ENCODE measurements around the gene FRRS1. TPM values are rescaled to one million over a fixed set of nuclear protein-coding genes. Genes with fewer than 3 reads are reported as not detected.

Gene FRRS1
- total and polyA plus RNA-seq, 7 donors: 0.34 to 4.1 (median 3.1) TPM

GRCh38 chr1:99670583-99670982 is 95.9 kb downstream of the FRRS1 start:
- 17 to 29% (median 27%) methylated on average over 1 of the region's 1 CpG for WGBS, 3 donors
- Histone ChIP-seq H3K4me3 (peak overlapping the region; percentile 35), H3K27ac (peak overlapping the region; percentile 86), H3K4me1 (peaks cover 88% of the 10 kb centered on the region), H3K9me3 (no peaks in the 10 kb centered on the region), H3K27me3 (ENCODE audit: insufficient read depth in 3 of 3, low read length in 2 of 3) (no peaks in the 10 kb centered on the region), H3K36me3 (ENCODE audit: insufficient read depth in 1 of 2, low read depth in 1 of 2) (peaks cover 0 to 94% of the 10 kb centered on the region in 2 donors)
- intact Hi-C loops (cut with DNase I): no loop called here
- no peak for TF ChIP-seq CTCF (IDR thresholded peaks at IDR 0.05)
- DNase-seq (no peak), ATAC-seq (peak in 1 of 4 donors; percentile 24)

- DNase-seq (no peak), ATAC-seq (peak in 2 of 4 donors; percentile 31 to 34)
- no peak for TF ChIP-seq CTCF (IDR thresholded peaks at IDR 0.05)
- no peaks in the 10 kb centered on the region for H3K9me3 ChIP-seq
- H3K27me3 ChIP-seq (ENCODE audit: insufficient read depth in 3 of 3, low read length in 2 of 3): no peaks in the 10 kb centered on the region
- H3K4me3 ChIP-seq: no peak overlapping the region
- peak overlapping the region; percentile 86 for H3K27ac ChIP-seq
- peaks cover 0 to 94% of the 10 kb centered on the region in 2 donors for H3K36me3 ChIP-seq (ENCODE audit: insufficient read depth in 1 of 2, low read depth in 1 of 2)
- intact Hi-C loops (cut with DNase I): loop anchor here in 1 of 2 donors (10.0 kb wide), 1 partner anchor 185 kb away; the partner anchor contains the start of gene AGL
- H3K4me1 ChIP-seq: peaks cover 86% of the 10 kb centered on the region
- WGBS, 3 donors: 94 to 97% (median 95%) methylated on average over 2 of the region's 2 CpGs
Measured at GRCh38 chr1:99669821-99670220, 96.6 kb downstream of the FRRS1 start.

GRCh38 chr1:99669376-99669775 is 97.1 kb downstream of the FRRS1 start:
- H3K27me3 ChIP-seq (ENCODE audit: insufficient read depth in 3 of 3, low read length in 2 of 3): no peaks in the 10 kb centered on the region
- H3K4me1 ChIP-seq: peaks cover 86% of the 10 kb centered on the region
- no peak for TF ChIP-seq CTCF (IDR thresholded peaks at IDR 0.05)
- 77 to 90% (median 80%) methylated on average over 4 of the region's 4 CpGs for WGBS, 3 donors
- no peaks in the 10 kb centered on the region for H3K9me3 ChIP-seq
- peaks cover 0 to 94% of the 10 kb centered on the region in 2 donors for H3K36me3 ChIP-seq (ENCODE audit: insufficient read depth in 1 of 2, low read depth in 1 of 2)
- no peak overlapping the region for H3K4me3 ChIP-seq
- no peak for DNase-seq
- no peak for ATAC-seq
- peak overlapping the region; percentile 86 for H3K27ac ChIP-seq
- intact Hi-C loops (cut with DNase I): loop anchor here in 1 of 2 donors (10.0 kb wide), 1 partner anchor 185 kb away; the partner anchor contains the start of gene AGL

- H3K27me3 ChIP-seq (ENCODE audit: insufficient read depth in 3 of 3, low read length in 2 of 3): no peaks in the 10 kb centered on the region
- no peaks in the 10 kb centered on the region for H3K9me3 ChIP-seq
- no peak for TF ChIP-seq CTCF (IDR thresholded peaks at IDR 0.05)
- H3K4me3 ChIP-seq: no peak overlapping the region
- peaks cover 0 to 79% of the 10 kb centered on the region in 2 donors for H3K36me3 ChIP-seq (ENCODE audit: insufficient read depth in 1 of 2, low read depth in 1 of 2)
- 84 to 92% (median 88%) methylated on average over 1 of the region's 1 CpG for WGBS, 3 donors
- peak overlapping the region; percentile 92 for H3K27ac ChIP-seq
- ATAC-seq (no peak), DNase-seq (no peak)
- intact Hi-C loops (cut with DNase I): loop anchor here in 1 of 2 donors (10.0 kb wide), 1 partner anchor 190 kb away; the partner anchor contains the start of gene AGL
- H3K4me1 ChIP-seq: peaks cover 86% of the 10 kb centered on the region
Measured at GRCh38 chr1:99665212-99665611, 101.2 kb downstream of the FRRS1 start.

GRCh38 chr1:99663501-99663900 is 102.9 kb downstream of the FRRS1 start:
- WGBS, 3 donors: 75 to 83% (median 75%) methylated on average over 2 of the region's 2 CpGs
- Histone ChIP-seq H3K4me1 (peaks cover 86% of the 10 kb centered on the region), H3K4me3 (no peak overlapping the region), H3K27ac (peak overlapping the region; percentile 92), H3K27me3 (ENCODE audit: insufficient read depth in 3 of 3, low read length in 2 of 3) (no peaks in the 10 kb centered on the region), H3K36me3 (ENCODE audit: insufficient read depth in 1 of 2, low read depth in 1 of 2) (peaks cover 0 to 62% of the 10 kb centered on the region in 2 donors), H3K9me3 (no peaks in the 10 kb centered on the region)
- no peak for DNase-seq
- intact Hi-C loops (cut with DNase I): loop anchor here in 1 of 2 donors (10.0 kb wide), 1 partner anchor 191 kb away; the partner anchor contains the start of gene AGL
- no peak for ATAC-seq
- TF ChIP-seq CTCF (IDR thresholded peaks at IDR 0.05): no peak
